ENCODE data around the gene VWA2.

DNA sequence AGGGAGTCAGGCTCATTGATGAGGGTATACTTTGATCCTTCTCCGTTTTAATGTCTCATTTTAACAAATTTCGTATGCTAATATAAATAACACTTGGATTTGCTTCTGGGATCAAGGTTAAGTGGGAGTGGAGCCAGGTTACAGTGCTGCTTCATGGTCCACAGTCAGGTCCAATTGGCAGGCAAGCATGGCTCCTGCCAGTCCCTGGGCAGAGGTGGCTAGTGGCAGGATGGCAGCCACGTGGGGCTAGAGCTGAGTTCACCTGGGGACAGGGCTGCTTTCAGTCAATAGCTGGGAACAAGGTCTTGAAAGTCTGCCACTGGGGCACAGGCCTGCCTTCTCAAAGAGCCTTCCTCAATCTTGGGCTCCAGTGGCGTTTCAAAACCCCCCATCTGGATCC, 16.0 kb upstream of the VWA2 start:
- TF ChIP-seq CTCF (IDR thresholded peaks at IDR 0.05; ENCODE audit: low read length) (no peak), EZH2 (optimal IDR thresholded peaks at IDR 0.05; ENCODE audit: low read depth, low read length) (no peak)

Measured in MM.1S (cell line).